ENCODE results near the gene NUAK2. TPM values are rescaled to one million over a fixed set of nuclear protein-coding genes. Genes with fewer than 3 reads are reported as not detected.

The NUAK2 gene
- polyA plus RNA-seq, 1 experiment, result 7.0 TPM

DNA sequence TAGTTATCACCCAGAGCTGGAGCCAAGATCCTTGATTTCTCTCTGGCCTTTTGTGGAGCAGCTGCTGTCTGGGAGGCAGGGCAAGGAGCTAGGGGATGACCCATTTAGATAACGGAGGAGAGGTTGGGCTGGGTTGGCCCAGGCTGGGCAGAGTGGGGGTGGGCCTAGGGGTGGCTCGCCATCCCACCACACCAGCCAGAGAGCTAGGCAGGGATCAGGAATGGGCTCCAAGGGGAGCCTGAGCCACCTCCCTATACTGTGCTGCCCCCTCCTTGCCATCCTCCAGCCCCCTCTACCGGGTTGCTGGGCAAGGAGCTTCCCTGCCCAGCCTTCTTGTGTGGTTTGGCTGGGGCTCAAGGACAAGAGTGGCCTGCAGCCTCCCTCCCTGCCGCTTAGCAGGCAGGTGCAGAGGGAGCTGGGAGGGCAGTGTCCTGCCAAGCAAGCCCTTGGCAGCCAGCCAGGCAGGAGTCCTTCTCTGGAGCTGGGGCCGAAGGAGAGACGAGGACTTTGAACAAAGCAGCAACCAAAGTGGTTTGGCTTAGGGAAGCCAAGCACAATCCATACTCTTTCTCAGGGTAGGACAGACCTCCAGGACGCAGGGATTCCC, 4.1 kb downstream of the NUAK2 start:
- H3K27me3 ChIP-seq (ENCODE audit: control insufficient read depth, insufficient read depth, low read length), result no peaks in the 10 kb centered on the region
- H3K27ac ChIP-seq (ENCODE audit: low read depth, low read length), result peak overlapping the region; percentile 11
- peaks cover 5% of the 10 kb centered on the region; the same call in 1 of the 2 replicates for H3K9me3 ChIP-seq (ENCODE audit: control insufficient read depth, insufficient read depth, low read length)
- no peak for DNase-seq (ENCODE audit: low read depth, low spot score)
- ChIA-PET CTCF (interaction anchor here (1.0 to 14.1 kb wide), 3 partner anchors 9 to 43 kb away, joined by 3 to 603 read pairs (median 6); no protein-coding TSS in a partner anchor), POLR2A (interaction anchor here (1.8 kb wide), 1 partner anchor 17 kb away, joined by 10 read pairs; no protein-coding TSS in a partner anchor)
- H3K4me3 ChIP-seq (ENCODE audit: low read depth, low read length), result peak overlapping the region; percentile 59
- TF ChIP-seq, protein P1, sequence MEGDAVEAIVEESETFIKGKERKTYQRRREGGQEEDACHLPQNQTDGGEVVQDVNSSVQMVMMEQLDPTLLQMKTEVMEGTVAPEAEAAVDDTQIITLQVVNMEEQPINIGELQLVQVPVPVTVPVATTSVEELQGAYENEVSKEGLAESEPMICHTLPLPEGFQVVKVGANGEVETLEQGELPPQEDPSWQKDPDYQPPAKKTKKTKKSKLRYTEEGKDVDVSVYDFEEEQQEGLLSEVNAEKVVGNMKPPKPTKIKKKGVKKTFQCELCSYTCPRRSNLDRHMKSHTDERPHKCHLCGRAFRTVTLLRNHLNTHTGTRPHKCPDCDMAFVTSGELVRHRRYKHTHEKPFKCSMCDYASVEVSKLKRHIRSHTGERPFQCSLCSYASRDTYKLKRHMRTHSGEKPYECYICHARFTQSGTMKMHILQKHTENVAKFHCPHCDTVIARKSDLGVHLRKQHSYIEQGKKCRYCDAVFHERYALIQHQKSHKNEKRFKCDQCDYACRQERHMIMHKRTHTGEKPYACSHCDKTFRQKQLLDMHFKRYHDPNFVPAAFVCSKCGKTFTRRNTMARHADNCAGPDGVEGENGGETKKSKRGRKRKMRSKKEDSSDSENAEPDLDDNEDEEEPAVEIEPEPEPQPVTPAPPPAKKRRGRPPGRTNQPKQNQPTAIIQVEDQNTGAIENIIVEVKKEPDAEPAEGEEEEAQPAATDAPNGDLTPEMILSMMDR (IDR thresholded peaks at IDR 0.05; ENCODE audit: low read depth, low read length), result no peak

DNA sequence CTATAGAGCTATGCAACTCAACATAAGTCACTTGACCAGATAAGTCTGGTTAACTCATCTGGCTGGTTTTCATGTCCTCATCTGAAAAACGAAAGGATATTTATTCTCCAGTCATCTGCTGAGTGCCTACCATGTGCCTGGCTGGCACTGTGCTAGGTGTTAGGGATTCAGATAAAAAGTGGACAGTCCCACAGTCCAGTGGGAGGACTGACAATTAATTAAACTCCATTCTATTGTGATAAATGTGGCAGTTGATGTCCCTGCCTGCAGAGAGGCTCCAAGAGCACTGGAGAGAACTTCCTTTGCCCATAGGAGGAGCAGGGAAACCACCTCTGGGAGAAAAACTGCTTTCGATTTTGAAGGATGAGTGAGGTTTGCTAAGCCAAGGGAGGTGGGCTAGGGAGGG, 5.4 kb downstream of the NUAK2 start:
- Histone ChIP-seq H3K4me3 (ENCODE audit: low read depth, low read length) (no peak overlapping the region), H3K27ac (ENCODE audit: low read depth, low read length) (peak overlapping the region; percentile 11), H3K27me3 (ENCODE audit: control insufficient read depth, insufficient read depth, low read length) (no peaks in the 10 kb centered on the region), H3K9me3 (ENCODE audit: control insufficient read depth, insufficient read depth, low read length) (peaks cover 3% of the 10 kb centered on the region; the same call in 1 of the 2 replicates)
- CTCF ChIA-PET, result interaction anchor here (3.3 to 14.1 kb wide), 2 partner anchors 9 to 42 kb away, joined by 31 to 603 read pairs; no protein-coding TSS in a partner anchor
- DNase-seq (ENCODE audit: low read depth, low spot score), result no peak
- POLR2A ChIA-PET, result interaction anchor here (1.8 kb wide), 1 partner anchor 15 kb away, joined by 10 read pairs; no protein-coding TSS in a partner anchor
- TF ChIP-seq, protein P1 (IDR thresholded peaks at IDR 0.05; ENCODE audit: low read depth, low read length), result no peak

DNA sequence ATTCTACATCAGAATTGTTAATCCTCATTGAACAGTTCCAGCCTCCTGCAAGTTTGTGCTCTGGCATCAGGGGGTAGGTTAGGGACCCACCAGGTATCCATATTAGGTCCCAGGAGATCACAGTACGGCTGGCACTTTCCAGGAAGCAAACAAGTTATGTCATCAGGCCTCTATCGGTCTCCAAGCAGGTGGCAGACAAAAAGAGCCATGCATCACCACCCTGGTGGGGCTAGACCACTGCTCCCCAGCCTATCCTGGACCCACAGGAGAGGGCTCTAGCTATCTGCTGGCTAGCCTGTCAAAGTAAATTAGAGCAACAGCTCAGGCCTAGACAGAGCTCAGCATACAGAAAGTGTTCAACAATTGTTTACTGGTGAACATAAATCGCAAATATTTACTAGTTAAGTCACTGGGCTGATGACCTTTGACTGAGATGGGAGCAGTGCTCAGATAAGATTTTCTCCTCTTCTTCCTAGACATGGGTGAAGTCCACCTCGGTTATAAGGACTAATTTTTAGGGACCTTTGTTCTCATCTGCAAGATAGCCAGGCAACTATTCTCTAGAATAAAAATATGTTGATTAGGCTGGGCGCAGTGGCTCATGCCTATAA, 6.4 kb downstream of the NUAK2 start:
- no peak for DNase-seq (ENCODE audit: low read depth, low spot score)
- TF ChIP-seq, protein P1 (IDR thresholded peaks at IDR 0.05; ENCODE audit: low read depth, low read length), result no peak
- H3K27me3 ChIP-seq (ENCODE audit: control insufficient read depth, insufficient read depth, low read length), result no peaks in the 10 kb centered on the region
- ChIA-PET POLR2A (interaction anchor here (1.4 to 1.7 kb wide), 3 partner anchors 12 to 17 kb away, joined by 7 to 10 read pairs (median 7); no protein-coding TSS in a partner anchor), CTCF (interaction anchor here (1.0 to 3.3 kb wide), 2 partner anchors 10 to 20 kb away, joined by 4 to 31 read pairs; no protein-coding TSS in a partner anchor)
- peak overlapping the region; percentile 57 for H3K27ac ChIP-seq (ENCODE audit: low read depth, low read length)
- H3K4me3 ChIP-seq (ENCODE audit: low read depth, low read length), result no peak overlapping the region
- H3K9me3 ChIP-seq (ENCODE audit: control insufficient read depth, insufficient read depth, low read length), result no peaks in the 10 kb centered on the region; the same call in 1 of the 2 replicates

DNA sequence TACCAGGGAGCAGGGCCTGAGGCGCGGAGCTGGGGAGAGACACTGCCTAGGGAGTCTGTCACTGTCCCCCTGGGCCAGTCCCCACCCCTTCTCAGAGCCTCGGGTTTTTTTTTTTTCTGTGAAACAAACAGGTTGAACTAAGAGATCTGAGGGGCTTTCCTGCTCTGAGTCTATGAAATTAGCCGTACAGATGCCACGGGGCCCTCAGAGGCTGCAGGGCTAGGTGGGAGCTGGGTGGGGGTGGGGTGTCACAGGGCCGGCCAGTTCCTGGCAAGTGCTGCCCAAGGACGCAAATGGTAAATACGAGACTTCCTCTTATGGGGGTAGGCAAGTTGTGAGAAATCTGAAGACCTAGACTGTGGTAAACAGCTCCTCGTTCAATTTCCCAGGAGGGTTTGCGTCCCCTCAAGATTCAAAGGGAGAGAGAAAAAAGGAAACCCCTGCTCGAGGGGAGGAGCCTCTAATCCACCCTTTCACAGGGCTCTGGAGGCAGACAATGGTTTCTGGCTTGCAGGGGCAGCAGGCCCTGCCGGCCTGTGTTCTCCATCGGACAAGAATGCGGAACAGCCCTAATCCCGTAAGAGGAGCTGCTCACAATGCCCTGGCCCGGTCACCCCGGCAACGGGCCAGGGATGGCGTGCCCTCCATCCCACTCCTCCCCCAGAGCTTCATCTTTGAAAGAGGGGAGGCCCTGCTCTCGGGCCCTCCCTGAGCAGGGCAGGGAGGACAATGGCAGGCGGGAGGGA, 7.8 kb downstream of the NUAK2 start:
- DNase-seq (ENCODE audit: low read depth, low spot score), result peak; percentile 66
- ChIA-PET POLR2A (interaction anchor here (0.6 to 1.8 kb wide), 10 partner anchors 10 to 60 kb away, joined by 3 to 15 read pairs (median 7); no protein-coding TSS in a partner anchor), CTCF (interaction anchor here (0.6 to 3.3 kb wide), 6 partner anchors 11 to 325 kb away, joined by 3 to 31 read pairs (median 4); no protein-coding TSS in a partner anchor)
- H3K4me3 ChIP-seq (ENCODE audit: low read depth, low read length), result peak overlapping the region; percentile 36
- peak overlapping the region; percentile 89 for H3K27ac ChIP-seq (ENCODE audit: low read depth, low read length)
- TF ChIP-seq, protein P1 (IDR thresholded peaks at IDR 0.05; ENCODE audit: low read depth, low read length), result no peak
- no peaks in the 10 kb centered on the region; the same call in 1 of the 2 replicates for H3K9me3 ChIP-seq (ENCODE audit: control insufficient read depth, insufficient read depth, low read length)
- H3K27me3 ChIP-seq (ENCODE audit: control insufficient read depth, insufficient read depth, low read length), result no peaks in the 10 kb centered on the region

Data from AG04450 (cell line).